NCI-H1092 treated with DMSO at 0.1 percent for 48 hours (cell line): Measurements from ENCODE around the gene ARID1B.
"Not testable (repeated sequence)": the region's sequence is repeated elsewhere in the genome, so short reads cannot be mapped to it uniquely, and the experiment has no call there.

Experiments used
- DNase-seq: peaks from one replicate; lab custom pipeline; 2025; lab: John Stamatoyannopoulos, UW

The ARID1B gene

GRCh38 chr6:156963712-156964700 lies 186.8 kb downstream of the ARID1B start:
- no peak for DNase-seq

- no peak for DNase-seq
These were observed 190.7 kb downstream of the ARID1B start for GRCh38 chr6:156967852-156968251.

- DNase-seq: no peak
These were observed 192.1 kb downstream of the ARID1B start for GRCh38 chr6:156969233-156969632.

- DNase-seq: no peak
These were observed 193.5 kb downstream of the ARID1B start for GRCh38 chr6:156970595-156971112.

GRCh38 chr6:156971153-156971885 lies 194.1 kb downstream of the ARID1B start:
- DNase-seq: no peak

- no peak for DNase-seq
These were observed 195.0 kb downstream of the ARID1B start for GRCh38 chr6:156972145-156972544.

GRCh38 chr6:156974830-156975261 lies 197.7 kb downstream of the ARID1B start:
- no peak for DNase-seq

GRCh38 chr6:156975414-156975813 lies 198.2 kb downstream of the ARID1B start:
- no peak for DNase-seq

- DNase-seq: peak; percentile 57
These were observed 199.3 kb downstream of the ARID1B start for GRCh38 chr6:156976216-156977127.

- peak; percentile 50 for DNase-seq
These were observed 200.5 kb downstream of the ARID1B start for GRCh38 chr6:156977527-156978291.

GRCh38 chr6:156978948-156979347 lies 201.8 kb downstream of the ARID1B start:
- DNase-seq: no peak

- DNase-seq: peak; percentile 75
These were observed 203.3 kb downstream of the ARID1B start for GRCh38 chr6:156980515-156980914.

- DNase-seq: no peak
These were observed 203.8 kb downstream of the ARID1B start for GRCh38 chr6:156980948-156981347.

GRCh38 chr6:156982168-156982567 lies 205.0 kb downstream of the ARID1B start:
- DNase-seq: no peak

- DNase-seq: not testable (repeated sequence)
These were observed 205.7 kb downstream of the ARID1B start for GRCh38 chr6:156982864-156983263.

GRCh38 chr6:156984178-156984738 lies 207.1 kb downstream of the ARID1B start:
- no peak for DNase-seq

GRCh38 chr6:156985309-156985708 lies 208.1 kb downstream of the ARID1B start:
- no peak for DNase-seq

GRCh38 chr6:156988276-156989158 lies 211.3 kb downstream of the ARID1B start:
- DNase-seq: no peak

GRCh38 chr6:156989159-156989806 lies 212.1 kb downstream of the ARID1B start:
- DNase-seq: no peak
